HG02759 (cell line): ENCODE results near the gene AGFG1.
"Not testable (repeated sequence)": the region's sequence is repeated elsewhere in the genome, so short reads cannot be mapped to it uniquely, and the experiment has no call there.

ENCODE experiments used
- ATAC-seq: cut with Tn5 transposase; IDR thresholded peaks from one replicate; pipeline ENCODE4 v1.9.1; 2021; ENCODE audit warnings: mild to moderate bottlenecking, moderate library complexity; ENCODE audit not compliant: unreplicated experiment

Gene AGFG1

DNA sequence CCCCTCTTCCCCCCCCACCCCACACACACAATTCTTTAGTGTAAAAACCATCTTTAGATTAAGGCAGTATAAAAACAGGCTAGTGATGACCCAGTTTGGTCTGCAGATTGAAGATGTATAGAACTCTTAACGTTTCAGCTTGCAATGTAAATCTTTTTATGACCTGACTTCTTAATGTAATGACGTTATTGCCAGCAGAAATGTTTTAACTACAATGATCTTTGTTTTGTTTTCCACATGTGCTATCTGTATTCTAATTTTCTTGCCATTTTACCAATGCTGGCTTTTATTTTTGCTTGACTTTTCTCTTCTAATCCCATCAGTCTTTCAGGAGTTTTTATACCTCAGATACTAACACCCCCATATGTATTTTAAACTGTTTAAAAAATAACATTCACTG is 25.2 kb downstream of the AGFG1 start:
- no peak for ATAC-seq

DNA sequence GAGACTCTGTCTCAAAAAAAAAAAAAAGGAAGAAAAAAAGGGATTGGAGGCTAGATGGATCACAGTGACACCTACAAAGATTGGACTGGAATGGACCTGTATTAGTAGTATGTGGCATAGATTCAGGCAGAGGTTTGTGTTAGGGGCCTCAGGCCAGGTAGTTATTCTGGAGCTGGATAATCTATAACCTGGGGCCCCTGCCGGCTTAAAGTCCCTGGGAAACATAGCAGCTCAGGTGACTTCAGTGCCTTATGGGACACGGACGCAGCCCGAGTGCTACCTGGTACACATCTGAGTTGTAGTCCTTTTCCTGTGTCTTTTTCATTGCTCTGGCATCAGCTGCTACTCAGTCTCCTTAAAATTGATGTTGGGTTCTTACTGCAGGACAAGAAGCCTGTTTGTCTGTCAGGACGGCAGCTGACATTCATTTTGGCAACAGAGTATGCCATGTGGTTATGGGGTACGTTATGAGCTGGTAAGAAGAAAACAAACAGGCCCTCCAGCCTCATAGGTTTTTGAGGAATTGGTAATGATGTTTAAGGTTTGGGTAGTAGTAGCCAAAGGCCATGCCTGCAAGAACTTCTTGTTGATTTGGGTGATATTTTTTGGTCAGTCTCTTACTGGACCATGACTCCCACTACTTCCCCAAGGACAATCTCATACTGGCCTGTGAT is 27.8 kb downstream of the AGFG1 start:
- no peak for ATAC-seq

DNA sequence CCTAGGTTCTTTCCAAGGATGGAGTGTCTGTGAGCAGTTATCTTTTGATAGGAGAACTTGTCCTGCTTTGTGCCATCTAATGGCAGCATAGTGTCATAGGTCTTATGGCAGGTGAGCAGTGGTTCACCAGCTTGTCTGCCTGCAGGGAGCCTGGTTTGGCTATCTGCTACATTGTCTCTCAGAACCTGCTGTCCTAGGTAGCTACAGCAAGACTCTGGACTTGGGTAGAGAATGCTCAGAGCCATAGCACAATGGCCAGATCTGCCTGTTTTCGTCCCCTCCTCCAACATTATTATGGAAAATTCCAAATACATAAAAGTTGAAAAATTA is 28.3 kb downstream of the AGFG1 start:
- no peak for ATAC-seq

DNA sequence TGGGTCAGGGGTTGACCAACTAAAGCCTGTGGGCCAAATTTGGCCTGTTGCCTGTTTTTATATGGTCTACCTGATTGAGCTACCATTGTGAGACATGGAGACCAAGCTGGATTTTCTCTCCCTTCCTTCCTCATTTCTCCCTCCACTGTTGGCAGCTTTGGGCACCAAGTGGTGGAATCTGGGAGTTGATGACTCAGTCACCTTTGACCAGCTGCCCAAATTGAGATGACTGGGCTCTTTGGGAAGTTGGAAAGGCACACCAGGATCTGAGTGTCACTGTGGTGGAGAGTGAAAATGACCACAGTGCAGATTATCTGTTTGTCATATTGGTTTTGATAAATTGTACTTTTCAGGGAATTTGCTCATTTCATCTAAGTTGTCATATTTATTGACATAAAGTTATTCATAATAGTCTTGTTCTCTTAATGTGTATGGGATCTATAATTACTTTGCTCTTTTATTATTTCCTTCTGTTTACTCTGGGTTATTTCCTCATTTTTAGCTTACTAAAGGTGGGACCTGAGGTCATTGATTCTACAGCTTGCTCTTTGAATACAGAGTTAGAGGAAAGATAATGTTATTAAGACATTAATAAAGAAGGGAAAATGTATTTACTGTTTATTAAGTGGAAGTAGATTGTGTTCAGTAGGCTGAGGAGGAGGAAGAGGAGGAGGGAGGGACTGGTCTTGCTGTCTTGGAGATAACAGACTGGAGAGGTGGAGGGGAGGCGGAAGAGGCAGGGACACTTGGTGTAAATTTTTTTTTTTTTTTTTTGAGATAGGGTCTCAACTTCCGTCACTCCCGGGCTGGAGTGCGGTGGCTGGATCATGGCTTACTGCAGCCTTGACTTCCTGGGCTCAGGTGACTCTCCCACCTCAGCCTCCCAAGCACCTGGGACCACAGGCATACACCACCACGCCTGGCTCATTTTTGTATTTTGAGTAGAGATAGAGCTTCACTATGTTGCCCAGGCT is 31.8 kb downstream of the AGFG1 start:
- ATAC-seq: no peak

DNA sequence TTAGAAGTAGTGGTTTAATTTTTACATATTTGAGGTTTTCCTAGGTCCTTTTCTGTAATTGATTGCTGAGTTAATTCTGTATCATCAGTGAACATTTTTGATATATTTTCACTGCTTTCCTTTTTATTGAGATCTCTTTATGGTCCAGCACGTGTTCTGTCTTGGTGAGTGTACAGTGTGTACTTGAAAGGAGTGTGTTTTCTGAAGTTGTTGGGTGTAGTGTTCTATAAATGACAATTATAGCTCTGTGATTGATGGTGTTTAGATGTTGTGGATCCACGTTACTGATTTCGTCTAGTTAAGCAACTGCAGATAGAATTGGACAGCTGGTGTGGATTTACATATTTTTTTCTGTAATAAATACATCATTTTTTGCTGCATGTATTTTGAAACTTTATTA is 32.7 kb downstream of the AGFG1 start:
- ATAC-seq: no peak

DNA sequence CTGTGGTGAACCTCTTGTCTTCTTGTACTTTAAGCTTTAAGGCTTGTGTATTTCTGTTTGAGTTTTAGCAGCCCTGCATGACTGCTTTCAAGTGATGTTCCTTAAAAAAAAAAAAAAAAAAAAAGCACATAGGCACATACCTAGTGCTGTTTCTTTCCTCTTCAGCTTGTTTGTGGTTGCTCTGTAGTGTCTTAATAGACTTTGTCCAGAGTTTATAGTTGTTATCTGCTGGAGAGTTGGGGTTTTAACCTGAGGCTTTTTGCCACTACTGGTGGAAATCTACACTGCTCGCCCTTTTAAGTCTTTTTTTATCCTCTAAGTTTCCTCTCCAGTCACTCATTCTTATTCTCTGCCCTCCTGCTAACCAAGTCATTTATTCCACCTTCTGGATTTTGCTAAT is 34.5 kb downstream of the AGFG1 start:
- ATAC-seq: no peak

DNA sequence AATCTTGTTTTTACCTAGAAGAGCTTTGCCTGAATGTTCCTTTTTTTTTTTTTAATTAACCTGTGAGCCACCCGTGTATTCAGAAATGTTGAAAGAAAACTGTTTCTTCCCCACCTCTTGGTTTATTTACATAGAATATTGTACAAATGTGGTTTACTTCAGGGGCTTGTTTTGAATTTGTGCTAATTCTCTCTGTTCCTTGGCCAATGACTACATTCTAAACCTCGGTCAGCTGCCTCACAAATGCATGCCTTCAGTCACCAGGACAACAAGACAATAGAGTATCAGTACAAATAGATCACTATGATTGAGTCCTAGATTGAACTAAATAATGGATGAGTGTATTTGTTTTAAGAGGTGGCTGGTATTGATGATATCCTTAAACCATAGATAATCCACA is 36.0 kb downstream of the AGFG1 start:
- ATAC-seq: no peak

DNA sequence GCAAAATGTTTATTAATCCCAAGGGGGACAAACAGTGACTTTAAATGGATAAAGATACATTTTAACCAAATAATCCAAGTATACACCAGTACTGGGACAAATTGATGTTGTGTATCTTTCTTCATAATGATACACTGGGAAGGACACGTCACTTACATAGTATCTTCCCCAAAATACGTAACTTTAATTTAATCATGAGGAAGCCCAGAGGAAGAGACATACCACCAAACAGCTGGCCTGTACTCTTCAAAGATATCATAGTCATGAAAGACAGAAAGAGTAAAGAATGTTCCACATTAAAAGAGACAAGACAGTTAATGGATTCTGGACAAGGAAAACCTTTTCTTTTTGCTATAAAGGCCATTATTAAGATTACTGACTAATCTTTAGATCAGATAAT is 37.1 kb downstream of the AGFG1 start:
- ATAC-seq: no peak

DNA sequence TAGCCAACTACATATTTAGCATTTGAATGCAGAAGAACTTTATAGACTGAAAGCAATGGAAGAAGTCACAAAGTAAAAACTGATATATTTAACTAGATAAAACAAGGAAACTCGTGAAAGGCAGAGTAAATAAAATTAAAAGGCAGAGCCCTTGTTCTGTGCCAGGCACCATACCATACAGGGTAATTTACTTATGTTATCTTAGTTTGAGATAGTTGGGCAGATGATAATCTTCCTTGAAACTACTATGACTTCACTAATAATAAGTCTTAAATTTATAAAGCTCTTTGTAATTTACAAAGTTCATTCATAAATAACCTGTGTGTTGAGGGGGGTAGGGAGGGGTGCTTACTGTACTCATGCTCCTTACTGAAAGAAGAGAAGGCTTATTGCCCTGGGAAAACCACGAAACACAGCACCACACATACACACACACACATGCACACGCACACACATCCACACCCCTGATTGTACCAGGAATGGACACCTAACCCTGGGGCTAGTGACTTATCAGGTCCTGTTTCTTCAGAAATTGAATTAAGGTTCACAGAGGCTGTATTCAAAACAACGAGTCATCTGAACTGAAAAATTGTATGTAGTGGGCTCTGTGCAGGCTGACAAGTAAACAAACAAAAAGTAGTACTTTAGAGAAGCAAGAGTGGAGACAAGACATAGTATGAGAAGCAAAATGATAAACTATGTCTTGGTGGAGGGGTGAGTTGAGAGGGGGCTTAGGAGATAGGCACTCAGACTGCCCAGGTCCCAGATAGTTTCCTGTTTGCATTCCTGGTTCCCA is 38.1 kb downstream of the AGFG1 start:
- ATAC-seq: no peak

DNA sequence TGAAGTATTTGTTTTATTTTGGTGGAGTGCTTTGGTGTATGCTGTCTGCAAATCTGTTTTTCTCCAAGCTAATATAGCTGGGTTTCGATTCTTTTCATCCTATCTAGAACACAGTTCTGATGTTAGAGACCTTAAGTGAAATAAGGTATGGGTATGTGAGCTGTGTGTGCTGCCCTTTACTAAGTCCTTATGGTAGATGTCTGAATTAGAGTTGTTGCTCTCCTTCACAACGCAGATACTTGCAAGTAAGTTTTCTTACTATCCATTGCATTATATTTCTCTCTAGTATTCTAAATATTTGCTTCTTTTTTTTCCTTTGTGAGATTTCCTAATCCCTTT is 38.6 kb downstream of the AGFG1 start:
- ATAC-seq: no peak

DNA sequence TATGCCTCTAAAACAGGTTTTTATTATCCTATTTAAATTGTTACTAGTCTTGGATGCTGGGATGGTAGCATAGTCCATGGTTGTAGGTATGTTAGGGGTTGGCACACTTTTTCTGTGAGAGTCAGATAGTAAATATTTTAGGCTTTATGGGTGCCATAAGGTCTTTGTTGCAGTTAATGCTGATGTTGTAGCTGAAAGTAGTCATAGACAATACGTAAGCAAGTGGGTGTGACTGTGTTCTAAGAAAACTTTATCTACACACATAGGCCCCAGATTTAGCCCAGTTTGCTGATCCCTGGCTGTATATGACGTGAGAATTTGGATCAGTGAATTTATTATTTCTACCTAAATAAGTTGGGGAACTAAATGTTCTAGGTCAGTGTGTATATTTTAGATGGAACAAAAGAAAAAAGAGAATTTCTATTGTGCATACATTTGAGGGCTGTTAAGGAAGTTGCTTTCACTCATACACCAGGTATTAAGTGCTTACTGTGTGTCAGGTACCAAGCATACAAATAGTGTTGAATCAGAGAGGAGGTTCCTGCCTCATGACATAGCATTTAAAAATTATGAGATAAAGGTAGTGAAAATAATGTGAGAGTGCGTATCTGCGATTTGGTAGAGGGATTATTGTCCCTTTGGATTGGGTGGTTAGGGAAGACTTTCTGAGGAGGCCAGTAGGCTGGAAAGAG is 39.4 kb downstream of the AGFG1 start:
- no peak for ATAC-seq

DNA sequence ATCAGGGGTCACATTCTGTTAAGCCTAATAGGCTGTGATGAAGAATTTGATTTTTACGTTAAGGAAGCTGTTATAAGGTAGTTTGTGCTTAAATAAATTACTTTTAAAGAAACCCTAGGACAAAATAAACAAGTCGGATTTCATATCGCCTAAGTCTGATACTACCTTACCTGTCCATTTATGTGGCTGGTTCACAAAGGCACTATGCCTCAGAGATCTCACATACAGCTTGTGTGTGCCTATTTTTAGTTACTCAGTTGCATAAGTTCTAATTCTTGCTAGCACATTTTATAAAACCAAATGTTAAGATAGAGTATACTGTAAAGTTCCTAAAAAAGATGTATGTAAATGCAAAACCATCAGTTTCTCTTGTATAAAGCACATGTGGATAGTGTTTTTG is 40.0 kb downstream of the AGFG1 start:
- ATAC-seq: no peak

DNA sequence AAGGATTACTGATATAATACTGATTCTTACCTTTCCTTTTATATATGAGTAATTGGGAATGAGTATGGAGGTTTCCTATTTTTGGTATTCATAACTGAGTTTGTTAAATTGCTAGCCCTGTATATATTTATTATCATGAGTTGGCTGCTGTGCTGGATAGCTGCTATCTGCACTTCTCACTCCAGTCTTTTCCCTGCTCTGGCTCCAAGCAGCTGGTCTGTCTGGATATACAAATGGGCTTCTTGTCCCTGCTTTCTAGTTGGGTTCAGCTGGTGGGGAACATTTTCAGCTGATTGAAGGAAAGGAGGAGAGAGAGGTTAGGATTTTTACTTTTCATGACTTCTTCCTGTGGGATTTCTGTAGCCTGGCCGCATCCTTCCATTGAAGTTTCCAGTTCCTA is 41.2 kb downstream of the AGFG1 start:
- ATAC-seq: no peak

DNA sequence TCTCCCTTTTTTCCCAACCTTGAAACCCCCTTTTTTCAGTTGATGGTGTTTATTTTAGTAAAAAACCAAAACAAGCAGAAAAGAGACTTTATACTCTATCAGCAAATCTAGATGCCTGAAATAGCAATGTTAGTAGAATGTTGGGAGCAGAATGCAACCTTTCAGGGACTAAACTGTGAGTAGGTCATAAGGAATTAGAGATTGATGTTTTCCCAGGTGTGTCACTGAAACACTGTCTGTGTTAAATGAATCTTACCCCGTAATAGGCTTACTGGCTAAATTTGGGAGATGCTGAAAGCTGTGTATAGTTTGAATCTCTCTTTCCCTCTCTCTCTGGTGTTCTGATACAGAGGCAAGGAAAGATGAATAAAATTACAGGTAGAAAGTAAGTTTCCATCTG is 43.8 kb downstream of the AGFG1 start:
- no peak for ATAC-seq

DNA sequence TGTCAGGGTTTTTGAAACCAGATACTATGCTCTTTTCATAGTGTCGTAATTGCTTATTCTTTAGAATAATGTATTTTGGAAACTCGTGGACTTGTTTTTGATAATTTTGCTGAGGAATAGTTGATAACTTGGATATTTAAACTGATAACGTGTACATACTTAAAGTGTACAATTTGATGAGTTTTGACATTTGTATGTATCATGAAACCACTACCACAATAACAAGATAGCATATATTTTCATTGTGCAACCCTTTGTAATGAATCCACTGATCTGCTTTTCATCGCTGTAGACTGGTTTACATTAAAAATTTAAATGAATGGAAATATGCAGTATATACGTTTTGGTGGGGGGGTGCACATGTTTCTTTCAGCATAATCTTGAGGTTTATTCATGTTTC is 45.8 kb downstream of the AGFG1 start:
- ATAC-seq: no peak

DNA sequence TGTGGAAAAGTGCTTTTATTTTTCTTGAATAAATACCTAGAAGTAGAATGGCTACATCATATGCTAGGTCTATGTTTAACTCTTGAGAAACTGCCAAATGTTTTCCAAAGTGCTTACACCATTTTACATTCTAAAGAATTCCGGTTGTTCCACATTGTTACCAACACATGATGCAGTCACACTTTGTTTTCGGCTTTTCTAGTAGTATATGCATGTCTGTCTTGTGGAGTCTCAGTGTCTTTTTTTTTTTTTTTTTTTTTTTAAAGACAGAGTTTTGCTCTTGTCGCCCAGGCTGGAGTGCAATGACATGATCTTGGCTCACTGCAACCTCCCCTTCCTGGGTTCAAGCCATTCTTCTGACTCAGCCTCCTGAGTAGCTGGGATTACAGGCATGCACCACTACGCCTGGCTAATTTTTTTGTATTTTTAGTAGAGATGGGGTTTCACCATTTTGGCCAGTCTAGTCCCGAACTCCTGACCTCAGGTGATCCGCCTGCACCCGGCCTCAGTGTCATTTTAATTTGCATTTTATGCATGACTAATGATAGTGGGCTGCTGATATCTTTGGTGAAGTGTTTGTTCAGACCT is 46.4 kb downstream of the AGFG1 start:
- peak; percentile 46 for ATAC-seq

DNA sequence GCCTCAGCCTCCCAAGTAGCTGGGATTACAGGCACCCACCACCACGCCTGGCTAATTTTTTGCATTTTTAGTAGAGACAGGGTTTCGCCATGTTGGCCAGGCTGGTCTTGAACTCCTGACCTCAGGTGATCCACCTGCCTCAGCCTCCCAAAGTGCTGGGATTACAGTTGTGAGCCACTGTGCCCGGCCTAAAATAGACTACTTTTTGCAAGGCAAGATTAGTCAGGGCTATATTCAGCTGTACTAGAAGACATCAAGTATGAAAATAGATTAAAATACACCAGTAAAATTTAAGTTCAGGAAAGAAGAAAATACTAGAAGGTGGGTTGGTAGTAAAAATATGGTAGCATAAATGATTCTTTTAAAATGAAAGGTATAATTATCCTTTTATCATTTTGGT is 49.2 kb downstream of the AGFG1 start:
- ATAC-seq: not testable (repeated sequence)

DNA sequence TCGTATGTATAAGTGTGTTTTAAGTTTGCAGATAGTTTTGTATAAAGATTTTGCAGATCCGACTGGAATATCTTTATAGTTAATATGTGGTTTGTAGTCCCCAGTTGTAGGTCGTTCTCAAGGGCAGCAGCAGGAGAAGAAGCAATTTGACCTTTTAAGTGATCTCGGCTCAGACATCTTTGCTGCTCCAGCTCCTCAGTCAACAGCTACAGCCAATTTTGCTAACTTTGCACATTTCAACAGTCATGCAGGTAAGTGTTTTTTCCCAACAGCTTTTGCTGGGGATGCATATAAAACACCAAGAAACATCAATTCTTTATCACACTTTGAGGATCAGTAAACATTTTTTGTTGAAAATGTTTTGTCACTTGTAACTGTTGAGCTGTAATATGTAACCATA is 52.7 kb downstream of the AGFG1 start:
- ATAC-seq: no peak

DNA sequence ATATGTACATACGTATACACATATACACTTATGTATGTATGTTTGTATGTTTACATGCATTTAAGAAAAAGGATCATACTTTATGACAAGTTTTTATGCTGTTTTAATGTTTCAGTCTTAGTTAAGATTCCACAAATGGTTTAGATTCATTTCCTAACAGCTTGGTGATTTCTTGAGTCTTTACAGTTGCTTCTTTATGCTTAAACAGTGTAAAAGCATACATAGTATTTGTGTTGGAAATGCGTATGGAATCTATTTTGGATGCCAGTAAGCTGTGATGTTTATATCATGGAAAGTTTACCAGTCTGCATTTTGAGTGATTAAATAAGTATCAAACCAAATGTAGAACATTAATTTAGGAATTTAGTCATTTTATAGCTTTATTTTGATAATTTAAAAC is 55.4 kb downstream of the AGFG1 start:
- no peak for ATAC-seq

DNA sequence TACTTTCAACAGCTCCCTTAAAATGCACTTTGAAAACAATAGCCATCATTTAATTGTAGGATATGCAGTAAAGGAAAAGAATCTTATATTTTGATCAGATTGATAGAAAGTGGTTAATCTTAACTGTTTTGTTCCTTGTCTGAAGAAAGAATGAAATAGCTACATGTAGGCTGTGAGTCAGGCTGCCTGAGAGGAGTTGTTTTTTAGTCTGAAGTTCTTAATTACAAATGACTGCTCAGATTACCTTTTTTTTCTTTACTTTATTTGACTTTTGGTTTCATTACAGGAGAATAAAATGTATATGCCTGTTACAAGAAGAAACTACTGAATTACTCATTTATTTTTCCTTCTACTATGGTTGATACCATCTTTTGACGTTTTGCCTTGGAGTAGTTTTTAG is 56.8 kb downstream of the AGFG1 start:
- no peak for ATAC-seq

DNA sequence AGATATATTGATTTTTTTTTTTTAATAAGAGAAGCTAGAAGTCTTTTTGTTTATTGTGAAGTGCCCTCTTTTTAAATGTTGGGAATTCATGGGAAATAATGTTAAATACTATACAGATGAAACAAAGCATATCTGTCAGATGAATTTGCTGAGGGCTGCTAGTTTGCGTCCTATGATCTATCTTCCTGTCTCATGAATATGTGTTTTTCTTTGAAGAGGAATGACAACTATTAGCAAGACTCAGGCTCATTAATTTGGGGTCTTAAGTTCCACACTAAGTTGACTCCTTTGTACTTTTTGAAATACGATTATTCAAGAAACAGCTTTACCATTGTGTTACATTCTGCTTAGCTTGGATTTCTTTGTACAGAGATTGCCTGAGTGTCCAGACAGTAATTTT is 57.9 kb downstream of the AGFG1 start:
- ATAC-seq: no peak
